HCT116 (cell line): ENCODE results near the gene C5orf63. TPM values are rescaled to one million over a fixed set of nuclear protein-coding genes. Genes with fewer than 3 reads are reported as not detected.

Experiments
- ATAC-seq: fragments of 200-7000 bp; cut with Tn5 transposase; 2 replicates; pipeline ENCODE4 v1.9.1; 2020; ENCODE audit warnings: mild to moderate bottlenecking, moderate library complexity
- BruUV-seq: library from RNA; stranded (reverse); fragments of 400-500 nt; replicated peaks from 2 replicates; lab custom pipeline; 2021; lab: Mats Ljungman, UMichigan
- CTCF ChIA-PET: fragments of 300-600 bp; sonication (Branson Sonifier 250); formaldehyde crosslinking; loops from one replicate; lab custom pipeline; 2021; ENCODE audit warnings: antibody characterized with exemption; lab: Charles Lee
- POLR2A ChIA-PET: fragments of 300-600, 350-600 bp; sonication (Branson Sonifier 250); formaldehyde crosslinking; loops from one replicate; lab custom pipeline; 2021; ENCODE audit warnings: antibody characterized with exemption; lab: Charles Lee
- RAD21 ChIA-PET, 2 experiments: fragments of 300-600 bp; sonication (Branson Sonifier 250); formaldehyde crosslinking; loops; one replicate each; lab custom pipeline; 2023; ENCODE audit warnings: low total read pairs in 2 of 2; ENCODE audit not compliant: uncharacterized antibody in 2 of 2, unreplicated experiment in 2 of 2, low non-redundant PET in 1 of 2; lab: Charles Lee
- DNase-seq: peaks from one replicate; pipeline ENCODE4 v3.0.0-alpha.2; 2010; ENCODE audit warnings: low read depth, low spot score
- H2AFZ ChIP-seq: fragments of 200-600 bp; shearing (Covaris generic), sonication (generic); 2 replicates; pipeline ENCODE4 v1.6.1; 2017; ENCODE audit warnings: low read depth, mixed run types, mixed read lengths, antibody characterized with exemption, low read length; ENCODE audit not compliant: poor library complexity, severe bottlenecking
- H3K27ac ChIP-seq: 2 replicates; pipeline ENCODE4 v1.5.1; 2012; ENCODE audit warnings: low read depth, low read length
- H3K27me3 ChIP-seq: fragments of 200-600 bp; sonication (generic); 2 replicates; pipeline ENCODE4 v1.6.1; 2016; ENCODE audit warnings: mixed run types, low read length, mixed read lengths; ENCODE audit not compliant: insufficient read depth
- H3K36me3 ChIP-seq, 2 experiments: fragments of 200-500 bp in 1 of 2; fragments of 200-600 bp in 1 of 2; sonication (Bioruptor generic) in 1 of 2; sonication (generic) in 1 of 2; 2 replicates each; pipeline versions ENCODE4 v1.5.1 to v1.6.1; 2014 to 2016; ENCODE audit warnings: low read length in 2 of 2, inconsistent platforms in 1 of 2, mixed read lengths in 1 of 2, mixed run types in 1 of 2; ENCODE audit not compliant: insufficient read depth in 2 of 2, control insufficient read depth in 1 of 2
- H3K4me1 ChIP-seq, 2 experiments: fragments of 200-600 bp in 1 of 2; sonication (generic) in 1 of 2; 2 replicates each; pipeline versions ENCODE4 v1.5.1 to v1.6.1; 2012 to 2017; ENCODE audit warnings: low read length in 2 of 2, inconsistent platforms in 1 of 2, mild to moderate bottlenecking in 1 of 2, mixed read lengths in 1 of 2, mixed run types in 1 of 2, moderate library complexity in 1 of 2; ENCODE audit not compliant: insufficient read depth in 2 of 2, control insufficient read depth in 1 of 2
- H3K4me2 ChIP-seq: fragments of 200-600 bp; sonication (generic); 2 replicates; pipeline ENCODE4 v1.6.1; 2017; ENCODE audit warnings: mixed run types, low read length, mixed read lengths
- H3K4me3 ChIP-seq, 2 experiments: fragments of 200-600 bp in 1 of 2; sonication (generic) in 1 of 2; replicated peaks in 1 of 2; 2 replicates each; pipeline ENCODE4 v1.5.1; 2011 to 2016; ENCODE audit warnings: low read length in 2 of 2, control low read depth in 1 of 2, low read depth in 1 of 2, mild to moderate bottlenecking in 1 of 2, mixed read lengths in 1 of 2, mixed run types in 1 of 2
- H3K79me2 ChIP-seq: fragments of 200-600 bp; sonication (generic); 2 replicates; pipeline ENCODE4 v1.6.1; 2017; ENCODE audit warnings: mild to moderate bottlenecking, mixed run types, low read length, moderate library complexity, mixed read lengths; ENCODE audit not compliant: insufficient read depth
- H3K9ac ChIP-seq: fragments of 200-600 bp; sonication (generic); 2 replicates; pipeline ENCODE4 v1.6.1; 2016; ENCODE audit warnings: low read length, mixed read lengths
- H3K9me2 ChIP-seq: fragments of 200-600 bp; sonication (generic), shearing (Covaris generic); 2 replicates; pipeline ENCODE4 v1.6.1; 2017; ENCODE audit warnings: mixed run types, mild to moderate bottlenecking, moderate library complexity; ENCODE audit not compliant: insufficient read depth
- H3K9me3 ChIP-seq, 2 experiments: fragments of 200-500 bp in 1 of 2; fragments of 200-600 bp in 1 of 2; sonication (Bioruptor generic) in 1 of 2; sonication (generic) in 1 of 2; 2 replicates each; pipeline ENCODE4 v1.6.1; 2014 to 2017; ENCODE audit warnings: low read length in 2 of 2, mixed read lengths in 2 of 2, inconsistent platforms in 1 of 2, low read depth in 1 of 2, mild to moderate bottlenecking in 1 of 2, mixed run types in 1 of 2, moderate library complexity in 1 of 2; ENCODE audit not compliant: control insufficient read depth in 1 of 2, insufficient read depth in 1 of 2
- H4K20me1 ChIP-seq: fragments of 200-600 bp; sonication (generic), shearing (Covaris generic); 2 replicates; pipeline ENCODE4 v1.6.1; 2017; ENCODE audit warnings: mixed run types, mild to moderate bottlenecking, moderate library complexity; ENCODE audit not compliant: insufficient read depth
- CEBPB ChIP-seq: IDR thresholded peaks from 2 replicates; pipeline ENCODE4 v1.6.1; 2012; ENCODE audit warnings: low read depth
- EGR1 ChIP-seq: IDR thresholded peaks from 2 replicates; pipeline ENCODE4 v1.6.1; 2012; ENCODE audit warnings: low read depth
- EZH2 ChIP-seq: fragments of 200-600 bp; sonication (generic); IDR thresholded peaks from 2 replicates; pipeline ENCODE4 v1.6.1; 2017; ENCODE audit warnings: antibody characterized with exemption, mixed run types
- EZH2phosphoT487 ChIP-seq: fragments of 200-600 bp; IDR thresholded peaks from 2 replicates; pipeline ENCODE4 v1.6.1; 2018; ENCODE audit warnings: antibody characterized with exemption, borderline replicate concordance
- FOSL1 ChIP-seq: IDR thresholded peaks from 2 replicates; pipeline ENCODE4 v1.6.1; 2012; ENCODE audit warnings: low read depth
- POLR2AphosphoS5 ChIP-seq: IDR thresholded peaks from 2 replicates; pipeline ENCODE4 v1.6.1; 2011; ENCODE audit warnings: mild to moderate bottlenecking, low read depth, low read length, moderate library complexity
- RAD21 ChIP-seq: IDR thresholded peaks from 2 replicates; pipeline ENCODE4 v1.6.1; 2012; ENCODE audit warnings: low read depth, mild to moderate bottlenecking
- SP1 ChIP-seq: IDR thresholded peaks from 2 replicates; pipeline ENCODE4 v1.6.1; 2012; ENCODE audit warnings: low read depth
- TCF7L2 ChIP-seq: IDR thresholded peaks from 2 replicates; pipeline ENCODE4 v1.7.0; 2011; ENCODE audit warnings: borderline replicate concordance, inconsistent platforms; ENCODE audit not compliant: insufficient read depth, insufficient read length; ENCODE audit errors: extremely low read depth
- ZBTB33 ChIP-seq: IDR thresholded peaks from 2 replicates; pipeline ENCODE4 v1.6.1; 2011; ENCODE audit warnings: mild to moderate bottlenecking, low read length, moderate library complexity; ENCODE audit not compliant: insufficient replicate concordance; ENCODE audit errors: extremely low read depth
- ZNF274 ChIP-seq: fragments of 200-500 bp; sonication (Bioruptor generic); IDR thresholded peaks from 2 replicates; pipeline ENCODE4 v1.6.1; 2014; ENCODE audit warnings: mild to moderate bottlenecking, low read depth, low read length, inconsistent platforms
- intact Hi-C: fragments of 100-400 bp; cut with micrococcal nuclease; formaldehyde crosslinking; loops from 2 replicates; pipeline ENCODE4 v1.10.0; 2022
- total RNA-seq: library from RNA; stranded (reverse); gene quantifications from one replicate; pipeline ENCODE4 v1.2.1, GENCODE V29; 2021; ENCODE audit not compliant: unreplicated experiment

Gene C5orf63
- total RNA-seq, 1 experiment from 2014 or later: 4.4 TPM

GRCh38 chr5:127061537-127061936, 11.8 kb downstream of the C5orf63 start:
- no peak for ATAC-seq
- CTCF ChIA-PET: no interaction called here
- BruUV-seq: no TSS peak
- H3K4me1 ChIP-seq: no peaks in the 10 kb centered on the region
- TF ChIP-seq EGR1: no peak
- TF ChIP-seq, all 23 proteins: peak for 0
- Histone ChIP-seq H3K4me3 (no peak overlapping the region), H3K27me3 (no peaks in the 10 kb centered on the region), H3K9me3 (no peaks in the 10 kb centered on the region), H3K9me2 (0 out of 2 replicates have a peak, but pooled peaks cover 2% of the 10 kb centered on the region), H3K27ac (no peak overlapping the region), H3K36me3 (no peaks in the 10 kb centered on the region), H2AFZ (no peak overlapping the region), H3K4me2 (no peak overlapping the region), H3K9ac (no peak overlapping the region), H3K79me2 (no peaks in the 10 kb centered on the region), H4K20me1 (0 out of 2 replicates have a peak, but pooled peaks cover 2% of the 10 kb centered on the region)
- no peak for DNase-seq
- RAD21 ChIA-PET: no interaction called here
- POLR2A ChIA-PET: no interaction called here
- intact Hi-C loops: no loop called here

- Histone ChIP-seq H3K9me3 (no peaks in the 10 kb centered on the region), H4K20me1 (0 out of 2 replicates have a peak, but pooled peaks cover 2% of the 10 kb centered on the region), H3K4me3 (no peak overlapping the region), H3K79me2 (no peaks in the 10 kb centered on the region), H3K36me3 (no peaks in the 10 kb centered on the region), H3K9me2 (0 out of 2 replicates have a peak, but pooled peaks cover 2% of the 10 kb centered on the region), H3K4me2 (no peak overlapping the region), H3K4me1 (no peaks in the 10 kb centered on the region), H3K9ac (no peak overlapping the region), H3K27me3 (no peaks in the 10 kb centered on the region), H3K27ac (no peak overlapping the region), H2AFZ (no peak overlapping the region)
- DNase-seq (no peak), ATAC-seq (no peak)
- POLR2A ChIA-PET: no interaction called here
- RAD21 ChIA-PET: no interaction called here
- intact Hi-C loops: no loop called here
- no TSS peak for BruUV-seq
- TF ChIP-seq FOSL1 (no peak), EGR1 (no peak), ZBTB33 (no peak), EZH2 (no peak), ZNF274 (no peak), SP1 (no peak), RAD21 (no peak), TCF7L2 (no peak), EZH2phosphoT487 (no peak), POLR2AphosphoS5 (no peak), CEBPB (no peak)
- CTCF ChIA-PET: no interaction called here
Measured at GRCh38 chr5:127060470-127060985, 12.8 kb downstream of the C5orf63 start.
